ENCODE measurements around the gene SDC1.

Gene SDC1

GRCh38 chr2:20213651-20214565 is 11.0 kb downstream of the SDC1 start:
- DNase-seq, result no peak

- no peak for DNase-seq
These were observed 11.9 kb downstream of the SDC1 start for GRCh38 chr2:20212871-20213503.

GRCh38 chr2:20212459-20212870 is 12.5 kb downstream of the SDC1 start:
- DNase-seq, result no peak

- DNase-seq, result no peak
These were observed 13.0 kb downstream of the SDC1 start for GRCh38 chr2:20211860-20212458.

GRCh38 chr2:20211420-20211819 is 13.5 kb downstream of the SDC1 start:
- no peak for DNase-seq

GRCh38 chr2:20210462-20210861 is 14.5 kb downstream of the SDC1 start:
- no peak for DNase-seq

- no peak for DNase-seq
These were observed 15.4 kb downstream of the SDC1 start for GRCh38 chr2:20209373-20210109.

GRCh38 chr2:20208476-20208859 is 16.5 kb downstream of the SDC1 start:
- DNase-seq, result no peak

GRCh38 chr2:20207051-20207450 is 17.9 kb downstream of the SDC1 start:
- no peak for DNase-seq

GRCh38 chr2:20205915-20206524 is 18.9 kb downstream of the SDC1 start:
- no peak for DNase-seq

GRCh38 chr2:20205069-20205468 is 19.9 kb downstream of the SDC1 start:
- DNase-seq, result no peak

- DNase-seq, result no peak
These were observed 21.3 kb downstream of the SDC1 start for GRCh38 chr2:20203521-20204225.

- DNase-seq, result no peak
These were observed 21.9 kb downstream of the SDC1 start for GRCh38 chr2:20203072-20203471.

GRCh38 chr2:20201671-20202070 is 23.3 kb downstream of the SDC1 start:
- DNase-seq, result no peak

GRCh38 chr2:20200697-20201555 is 24.0 kb downstream of the SDC1 start:
- no peak for DNase-seq

- DNase-seq, result no peak
These were observed 25.2 kb downstream of the SDC1 start for GRCh38 chr2:20199633-20200270.

GRCh38 chr2:20198796-20199632 is 25.9 kb downstream of the SDC1 start:
- DNase-seq, result no peak

- DNase-seq, result no peak
These were observed 26.9 kb downstream of the SDC1 start for GRCh38 chr2:20198001-20198400.

GRCh38 chr2:20197192-20197591 is 27.7 kb downstream of the SDC1 start:
- DNase-seq, result no peak

Data from activated CD8-positive, alpha-beta memory T cell treated with anti-CD3 and anti-CD28 coated beads for 24 hours (primary cell).